OCI-LY1 (cell line): ENCODE data around the gene NRP1.

Experiments
- CTCF ChIP-seq: fragments of 200-600 bp; sonication (generic), shearing (Covaris generic); IDR thresholded peaks from 2 replicates; pipeline ENCODE4 v1.5.1; 2017; ENCODE audit warnings: mild to moderate bottlenecking, antibody characterized with exemption, low read length, moderate library complexity, mixed read lengths
- EZH2 ChIP-seq: fragments of 200-600 bp; sonication (generic), shearing (Covaris generic); IDR thresholded peaks from 2 replicates; pipeline ENCODE4 v1.8.0; 2017; ENCODE audit warnings: borderline replicate concordance, mixed run types, mild to moderate bottlenecking, antibody characterized with exemption, low read length, moderate library complexity, mixed read lengths

- TF ChIP-seq EZH2 (no peak), CTCF (no peak)
These were observed 170.3 kb downstream of the NRP1 start for GRCh38 chr10:33164060-33164709.
